SK-N-SH (cell line): Measurements from ENCODE around the gene FMN2.

Experiments used
- CTCF ChIP-seq: fragments of 200-600 bp; sonication (generic); IDR thresholded peaks from 2 replicates; pipeline ENCODE4 v1.6.1; 2017; ENCODE audit warnings: antibody characterized with exemption, mild to moderate bottlenecking, moderate library complexity
- EZH2phosphoT487 ChIP-seq: fragments of 200-600 bp; sonication (generic); IDR thresholded peaks from 2 replicates; pipeline ENCODE4 v1.6.1; 2017; ENCODE audit warnings: low read depth, mixed run types, mild to moderate bottlenecking, antibody characterized with exemption, moderate library complexity, borderline replicate concordance
- MAX ChIP-seq: IDR thresholded peaks from 2 replicates; pipeline ENCODE4 v1.4.0; 2012; ENCODE audit warnings: low read depth
- NFIC ChIP-seq: IDR thresholded peaks from 2 replicates; pipeline ENCODE4 v1.4.0; 2012; ENCODE audit warnings: borderline replicate concordance
- POLR2AphosphoS5 ChIP-seq: IDR thresholded peaks from 2 replicates; pipeline ENCODE4 v1.6.1; 2012; ENCODE audit warnings: low read depth, low read length
- RAD21 ChIP-seq: IDR thresholded peaks from 2 replicates; pipeline ENCODE4 v1.6.1; 2012; ENCODE audit warnings: mild to moderate bottlenecking, low read length
- REST ChIP-seq: IDR thresholded peaks from 2 replicates; pipeline ENCODE4 v1.6.1; 2012; ENCODE audit warnings: mild to moderate bottlenecking, low read depth, low read length, moderate library complexity
- RFX5 ChIP-seq: IDR thresholded peaks from 2 replicates; pipeline ENCODE4 v1.6.1; 2012; ENCODE audit warnings: mild to moderate bottlenecking, improper control_type of control experiment, low read length
- RXRA ChIP-seq: IDR thresholded peaks from 2 replicates; pipeline ENCODE4 v1.4.0; 2012; ENCODE audit warnings: low read depth, mild to moderate bottlenecking, borderline replicate concordance
- TEAD4 ChIP-seq: IDR thresholded peaks from 2 replicates; pipeline ENCODE4 v1.4.0; 2012; ENCODE audit warnings: mild to moderate bottlenecking, borderline replicate concordance; ENCODE audit not compliant: insufficient read depth
- YY1 ChIP-seq: IDR thresholded peaks from 2 replicates; pipeline ENCODE4 v1.4.0; 2012; ENCODE audit warnings: low read depth, mild to moderate bottlenecking

- no peak for TF ChIP-seq TEAD4
- no peak for TF ChIP-seq CTCF
- TF ChIP-seq POLR2AphosphoS5 = no peak
- TF ChIP-seq RXRA = no peak
- no peak for TF ChIP-seq REST
- TF ChIP-seq NFIC = no peak
- no peak for TF ChIP-seq RAD21
- TF ChIP-seq EZH2phosphoT487 = no peak
- no peak for TF ChIP-seq RFX5
- TF ChIP-seq YY1 = no peak
- no peak for TF ChIP-seq MAX
These were observed 193.9 kb downstream of the FMN2 start for GRCh38 chr1:240285540-240285939.
